Left renal pelvis (tissue), 4 donors: ENCODE data around the gene DOLK. TPM values are rescaled to one million over a fixed set of nuclear protein-coding genes. Genes with fewer than 3 reads are reported as not detected.

Experiments
- DNase-seq, 4 donors: peaks; one replicate each; pipeline ENCODE4 v3.0.0-alpha.2; 2013; ENCODE audit warnings: low read depth in 4 of 4, low spot score in 3 of 4
- polyA plus RNA-seq, 4 donors: library from polyadenylated mRNA; unstranded; fragments of 120-200 nt; gene quantifications; one replicate each; pipeline ENCODE4 v1.2.1, GENCODE V29; 2013; ENCODE audit not compliant: insufficient read length in 4 of 4

DOLK gene
- polyA plus RNA-seq, 4 donors: 12.3 to 17.3 (median 16.0) TPM

DNA sequence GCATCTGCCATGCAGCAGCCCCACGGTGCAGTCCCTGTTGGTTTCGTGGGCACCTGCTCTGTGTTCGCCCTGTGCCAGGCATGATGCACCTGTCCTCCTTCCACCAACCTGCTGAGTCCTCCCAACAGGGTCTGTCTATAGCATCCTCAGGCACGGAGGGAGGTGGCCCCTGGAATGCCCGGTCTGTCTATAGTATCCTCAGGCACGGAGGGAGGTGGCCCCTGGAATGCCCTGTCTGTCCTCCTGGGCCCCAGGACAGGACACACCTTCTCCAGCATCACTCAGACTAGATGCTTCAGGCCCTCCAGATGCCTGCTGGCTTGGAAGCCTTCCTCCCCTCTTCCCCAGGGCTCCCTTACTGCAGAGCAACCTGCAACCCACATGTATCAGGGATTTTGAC, 36.5 kb downstream of the DOLK start:
- no peak for DNase-seq

DNA sequence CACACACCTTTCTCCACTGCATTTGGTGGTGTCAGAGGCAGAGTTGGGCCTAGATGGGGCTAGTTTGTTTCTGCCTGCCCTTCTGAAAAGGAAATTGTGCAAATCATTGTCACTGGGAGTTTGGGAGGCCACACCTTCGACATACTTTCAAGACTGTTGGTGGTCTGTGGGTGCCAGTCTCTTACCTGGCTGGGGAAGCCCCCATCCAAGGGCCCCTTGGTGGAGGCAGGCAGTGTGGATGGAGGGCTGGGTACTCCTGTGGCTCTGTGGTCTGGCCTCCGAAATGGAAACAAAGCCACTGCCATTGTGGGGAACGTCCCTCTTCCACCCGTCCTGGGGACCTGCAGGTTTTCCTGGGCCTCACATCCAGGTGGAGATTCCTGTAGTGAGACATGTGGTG, 37.5 kb downstream of the DOLK start:
- no peak for DNase-seq

DNA sequence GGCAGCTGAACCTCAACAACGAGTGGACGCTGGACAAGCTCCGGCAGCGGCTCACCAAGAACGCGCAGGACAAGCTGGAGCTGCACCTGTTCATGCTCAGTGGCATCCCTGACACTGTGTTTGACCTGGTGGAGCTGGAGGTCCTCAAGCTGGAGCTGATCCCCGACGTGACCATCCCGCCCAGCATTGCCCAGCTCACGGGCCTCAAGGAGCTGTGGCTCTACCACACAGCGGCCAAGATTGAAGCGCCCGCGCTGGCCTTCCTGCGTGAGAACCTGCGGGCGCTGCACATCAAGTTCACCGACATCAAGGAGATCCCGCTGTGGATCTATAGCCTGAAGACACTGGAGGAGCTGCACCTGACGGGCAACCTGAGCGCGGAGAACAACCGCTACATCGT, 39.0 kb downstream of the DOLK start:
- no peak for DNase-seq

DNA sequence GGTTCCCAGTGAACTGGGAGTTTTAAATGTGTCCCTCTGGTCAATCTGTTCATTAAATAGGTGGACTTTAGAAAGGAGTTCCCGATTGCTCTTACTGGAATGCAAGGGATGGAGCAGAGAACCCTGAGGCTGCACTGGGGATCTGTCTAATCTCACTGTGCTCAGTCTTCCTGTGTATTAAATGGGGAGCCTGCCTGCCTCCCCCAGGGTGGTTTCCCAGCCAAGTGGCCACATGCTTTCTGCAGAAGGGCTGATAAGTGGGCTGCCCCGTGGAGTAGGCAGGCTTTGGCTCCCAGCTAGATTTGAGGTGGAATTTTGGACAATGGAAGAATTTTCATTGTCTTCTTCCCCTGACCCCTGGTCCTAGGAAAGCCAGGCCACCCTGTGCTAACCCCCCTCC, 40.7 kb downstream of the DOLK start:
- DNase-seq: no peak

DNA sequence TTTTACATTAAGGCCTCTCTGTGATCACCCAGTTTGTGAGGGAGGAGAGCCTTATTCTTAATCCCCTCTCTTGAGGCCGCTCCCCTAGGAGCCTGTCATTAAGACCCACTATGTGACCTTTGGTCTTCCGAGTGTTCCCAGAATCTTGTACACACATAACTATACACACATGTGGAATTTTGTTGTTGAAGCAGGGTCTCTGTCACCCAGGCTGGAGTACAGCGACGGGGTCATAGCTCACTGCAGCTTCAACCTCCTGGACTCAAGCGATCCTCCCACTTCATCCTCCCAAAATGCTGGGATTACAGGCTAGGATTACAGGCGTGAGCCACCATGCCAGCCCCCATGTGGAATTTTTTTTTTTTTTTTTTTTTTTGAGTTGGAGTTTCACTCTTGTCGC, 41.4 kb downstream of the DOLK start:
- no peak for DNase-seq

DNA sequence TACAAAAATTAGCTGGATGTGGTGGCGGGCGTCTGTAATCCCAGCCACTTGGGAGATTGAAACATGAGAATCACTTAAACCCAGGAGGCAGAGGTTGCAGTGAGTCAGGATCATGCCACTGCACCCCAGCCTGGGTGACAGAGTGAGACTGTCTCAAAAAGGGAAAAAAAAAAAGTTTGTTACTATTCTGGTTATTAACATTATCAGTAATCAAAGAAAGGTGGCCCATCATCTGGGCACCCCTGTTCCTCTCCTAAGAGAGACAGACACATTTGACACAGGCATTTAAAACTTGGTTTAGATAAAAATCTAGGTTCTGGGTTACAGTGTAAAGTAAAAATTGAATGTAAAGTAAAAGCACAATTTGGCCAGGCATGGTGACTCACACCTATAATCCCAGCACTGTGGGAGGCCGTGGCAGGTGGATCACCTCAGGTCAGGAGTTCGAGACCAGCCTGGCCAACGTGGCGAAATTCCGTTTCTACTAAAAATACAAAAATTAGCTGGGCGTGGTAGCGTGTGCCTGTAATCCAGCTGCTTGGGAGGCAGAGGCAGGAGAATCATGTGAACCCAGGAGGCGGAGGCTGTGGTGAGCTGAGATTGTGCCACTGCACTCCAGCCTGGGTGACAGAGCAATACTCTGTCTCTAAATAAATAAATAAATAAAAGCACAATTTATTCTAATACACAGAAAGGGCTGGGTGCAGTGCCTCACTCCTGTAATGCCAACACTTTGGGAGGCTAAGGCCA, 43.4 kb downstream of the DOLK start:
- DNase-seq: no peak

DNA sequence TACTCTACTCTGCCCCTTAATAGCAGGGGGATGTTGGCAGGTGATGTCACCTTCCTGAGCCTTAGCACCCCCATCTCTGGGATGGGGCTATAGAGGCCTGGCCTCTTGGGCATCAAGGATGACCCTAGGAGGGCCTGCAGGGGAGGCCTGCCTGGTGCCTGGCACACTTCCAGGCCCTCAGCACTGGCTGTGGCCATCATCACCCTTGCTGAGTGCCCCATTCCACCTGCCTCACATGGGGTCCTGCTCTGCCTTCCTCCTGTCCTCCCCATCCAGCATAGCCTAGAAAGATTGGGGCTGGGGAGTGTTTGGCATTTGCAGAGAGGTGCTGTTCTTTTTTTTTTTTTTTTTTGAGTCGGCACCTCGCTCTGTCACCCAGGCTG, 44.3 kb downstream of the DOLK start:
- no peak for DNase-seq

DNA sequence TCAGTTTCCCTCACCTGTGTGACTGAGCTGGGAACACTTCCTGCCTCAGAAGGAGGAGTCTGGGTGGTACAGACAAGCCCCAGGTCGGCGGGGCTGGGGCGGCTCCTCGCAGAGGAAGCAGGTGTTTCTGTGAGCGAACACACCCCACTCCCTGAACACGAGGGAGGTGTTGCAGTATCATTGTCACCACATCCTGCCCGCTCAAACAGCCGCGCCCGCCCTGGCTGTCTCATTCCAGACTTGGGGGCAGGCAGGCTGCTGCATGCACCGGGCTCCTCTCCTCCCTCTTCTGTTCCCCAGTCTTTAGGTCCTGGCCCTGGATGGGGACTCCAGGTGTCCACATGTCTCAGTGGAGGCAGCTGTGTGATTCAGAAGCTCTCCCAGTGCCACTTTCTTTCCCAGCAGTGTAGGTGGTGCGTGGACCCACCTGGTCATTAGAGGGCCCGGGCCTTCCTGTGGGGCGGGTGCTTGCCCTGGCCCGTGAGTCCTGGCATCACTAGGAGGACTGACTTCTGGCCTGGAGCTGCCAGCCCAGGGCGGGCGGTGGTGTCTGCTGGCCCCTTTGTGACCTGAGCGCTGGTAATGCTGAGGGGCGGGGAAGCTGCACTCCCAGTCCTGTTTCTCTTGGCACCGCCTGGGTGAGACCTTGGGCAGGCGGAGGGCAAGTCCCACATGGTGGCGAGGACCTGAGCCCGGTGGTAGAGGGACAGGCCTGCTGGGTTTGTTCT, 44.9 kb downstream of the DOLK start:
- DNase-seq: no peak

DNA sequence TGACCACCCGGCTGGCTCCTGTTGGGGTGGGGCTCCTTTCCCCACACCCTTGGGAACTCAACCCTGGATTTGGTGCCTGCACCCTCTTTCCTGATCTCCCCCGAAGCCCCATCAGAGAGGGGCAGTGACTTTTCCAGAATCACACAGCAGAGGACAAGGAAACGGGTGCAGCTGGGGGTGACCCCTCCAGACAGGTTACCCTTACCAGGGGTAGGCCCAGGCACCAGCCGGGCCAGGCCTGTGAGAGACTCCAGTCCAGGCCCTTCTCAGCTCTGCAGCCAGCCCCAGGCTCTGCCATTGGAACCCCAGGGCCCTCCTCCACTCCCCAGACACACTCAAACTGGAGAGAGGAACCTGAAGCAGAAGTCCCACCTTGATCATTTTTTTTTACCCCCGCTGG, 45.6 kb downstream of the DOLK start:
- no peak for DNase-seq

DNA sequence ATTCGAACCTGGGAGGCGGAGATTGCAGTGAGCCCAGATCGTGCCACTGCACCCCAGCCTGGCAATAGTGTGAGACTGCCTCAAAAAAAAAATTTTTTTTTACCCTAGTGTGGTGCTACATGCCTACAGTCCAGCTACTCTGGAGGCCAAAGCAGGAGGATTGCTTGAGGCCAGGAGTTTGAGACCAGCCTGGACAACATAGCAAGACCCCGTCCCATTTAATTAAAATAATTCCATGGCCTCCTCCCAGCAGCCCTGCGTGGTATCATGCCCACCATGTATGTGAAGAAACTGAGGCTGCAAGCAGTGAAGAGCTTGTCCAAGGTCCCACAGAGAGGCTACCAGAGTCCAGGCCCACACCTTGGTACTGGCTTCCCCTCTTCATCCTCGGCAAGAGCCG, 46.0 kb downstream of the DOLK start:
- DNase-seq: no peak

DNA sequence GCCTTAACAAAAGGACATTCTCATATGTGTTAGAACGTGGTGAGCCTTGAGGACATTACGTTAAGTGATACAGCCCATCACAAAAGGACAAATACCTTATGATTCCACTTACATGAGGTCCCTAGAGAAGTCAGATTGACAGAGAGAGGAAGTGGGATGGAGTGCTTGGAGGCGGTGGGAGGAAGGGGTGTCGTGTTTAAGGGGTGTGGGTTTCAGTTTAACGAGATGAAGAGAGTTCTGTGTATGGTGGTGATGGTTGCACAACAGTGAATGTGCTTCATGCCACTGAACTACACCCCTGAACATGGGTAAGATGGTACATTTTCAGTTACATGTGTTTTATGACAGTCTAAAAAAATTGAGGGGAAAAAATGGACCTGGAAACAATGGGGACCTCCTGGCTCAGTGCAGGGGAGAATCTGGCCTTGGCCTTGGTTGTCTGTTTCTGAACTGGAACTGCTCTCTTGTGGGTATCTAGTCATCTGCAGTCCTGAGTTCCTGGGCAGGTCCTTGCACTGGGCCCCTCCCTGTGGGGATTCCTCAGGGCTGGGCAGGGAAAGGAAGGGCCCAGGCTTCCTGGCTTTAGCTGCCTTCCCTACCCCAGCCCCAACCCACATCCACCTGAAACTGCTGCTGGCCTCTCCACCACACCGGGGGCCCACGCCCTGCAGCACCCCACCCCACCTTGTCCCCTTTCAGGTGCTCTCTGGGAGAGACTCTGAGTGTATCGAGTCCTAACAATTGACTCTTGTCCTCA, 47.7 kb downstream of the DOLK start:
- no peak for DNase-seq

DNA sequence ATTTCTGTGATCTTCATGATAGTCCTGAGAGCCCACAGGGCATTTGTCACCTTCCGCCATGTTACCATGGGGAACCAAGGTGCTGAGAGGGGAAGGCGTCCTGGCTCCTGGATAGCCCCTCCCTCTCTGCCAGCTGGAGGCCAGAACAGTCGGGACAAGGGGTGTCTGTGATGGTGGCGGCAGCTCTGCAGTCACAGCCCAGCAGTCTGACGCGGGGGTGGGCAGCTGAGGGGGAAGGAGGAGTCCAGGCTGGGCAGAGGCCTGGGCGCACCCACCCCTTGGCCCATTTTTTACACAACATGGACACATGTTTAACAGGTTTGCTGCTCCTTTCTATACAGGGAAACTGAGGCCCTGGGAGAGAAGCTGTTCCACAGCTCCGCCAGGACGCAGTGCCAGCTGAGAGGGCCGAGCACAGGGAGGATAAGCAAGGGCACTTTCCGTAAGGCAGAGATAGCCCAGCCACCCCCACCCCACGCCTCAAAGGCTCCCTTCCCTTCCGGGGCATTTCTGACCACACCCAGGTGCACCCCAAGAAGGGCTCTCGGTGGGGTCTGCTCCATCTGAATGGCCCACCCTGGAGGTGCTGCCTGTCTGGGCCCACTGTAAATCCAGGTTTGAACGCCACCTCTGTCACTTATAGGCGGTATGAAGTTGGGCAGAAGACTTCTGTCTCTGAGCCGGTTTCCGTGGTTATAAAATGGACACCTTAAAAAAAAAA, 48.4 kb downstream of the DOLK start:
- DNase-seq: no peak

DNA sequence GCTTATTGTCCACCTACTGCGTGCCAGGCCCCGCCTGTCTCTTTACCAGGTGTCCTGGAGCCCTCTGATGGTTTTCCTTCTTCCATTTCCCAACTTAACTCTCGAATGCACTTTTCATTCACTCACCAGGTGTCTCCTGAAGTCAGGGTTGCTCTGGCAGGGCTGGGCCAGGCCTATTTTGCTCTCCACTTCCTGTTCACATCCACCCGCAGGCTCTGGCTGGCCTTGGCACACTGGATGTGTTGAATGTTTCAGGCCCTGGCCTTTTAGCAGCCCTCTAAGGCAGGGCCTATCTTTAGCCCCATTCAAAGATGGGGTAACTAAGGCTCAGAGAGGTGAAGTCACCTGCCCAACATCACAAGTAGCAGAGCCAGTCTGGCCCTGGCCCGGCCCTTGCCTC, 49.0 kb downstream of the DOLK start:
- DNase-seq: no peak

DNA sequence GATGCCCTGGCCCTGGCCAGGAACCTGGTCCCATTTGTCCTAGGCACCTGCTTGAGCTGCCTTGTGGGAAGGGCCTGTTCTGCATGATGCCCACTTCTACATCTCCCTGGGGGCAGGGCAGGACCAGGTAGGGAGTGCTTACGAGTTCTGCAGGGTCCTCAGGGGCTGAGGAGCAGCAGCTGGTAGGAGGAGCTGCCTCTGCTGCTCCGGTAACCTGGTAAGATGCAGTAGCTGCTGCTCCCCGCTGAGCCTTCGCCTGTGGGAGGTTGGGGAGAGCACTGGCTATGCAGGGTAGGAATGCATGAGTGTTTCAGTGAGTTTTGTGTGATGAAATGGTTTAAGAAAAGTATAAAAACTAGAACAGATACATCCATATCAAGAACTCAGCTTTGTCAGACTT, 51.8 kb downstream of the DOLK start:
- no peak for DNase-seq

Other genes with a start within 250 kb of the DOLK start
- gene PKN3, start 245.1 kb downstream of the DOLK start, polyA plus RNA-seq: 10 to 100 TPM in 1 of 4 donors, 1 to 10 TPM in 3; 5.9 to 14.8 (median 9.2) TPM
- 10 to 100 TPM in 3 of 4 donors, 1 to 10 TPM in 1; 5.6 to 23.0 (median 17.0) TPM for gene ZDHHC12, start 223.5 kb downstream of the DOLK start, polyA plus RNA-seq
- gene ZER1, start 175.7 kb downstream of the DOLK start, polyA plus RNA-seq: 10 to 100 TPM; 28.6 to 39.9 (median 31.3) TPM
- 10 to 100 TPM; 32.6 to 40.0 (median 35.8) TPM for gene TBC1D13, start 160.3 kb downstream of the DOLK start, polyA plus RNA-seq
- gene ENDOG, start 129.1 kb downstream of the DOLK start, polyA plus RNA-seq: 10 to 100 TPM in 1 of 4 donors, 1 to 10 TPM in 3; 4.5 to 16.8 (median 7.3) TPM
- gene SPOUT1, start 117.8 kb downstream of the DOLK start, polyA plus RNA-seq: 10 to 100 TPM; 27.3 to 50.2 (median 38.5) TPM
- 10 to 100 TPM in 3 of 4 donors, 1 to 10 TPM in 1; 5.3 to 31.2 (median 19.8) TPM for gene KYAT1, start 65.7 kb downstream of the DOLK start, polyA plus RNA-seq
- gene LRRC8A, start 65.5 kb downstream of the DOLK start, polyA plus RNA-seq: 10 to 100 TPM; 24.1 to 30.7 (median 27.3) TPM
- gene PHYHD1, start 26.6 kb downstream of the DOLK start, polyA plus RNA-seq: 10 to 100 TPM; 39.0 to 71.7 (median 51.0) TPM
- 10 to 100 TPM; 32.0 to 53.5 (median 41.4) TPM for gene NUP188, start 96 bp upstream of the DOLK start, polyA plus RNA-seq
- 100 to 1,000 TPM in 3 of 4 donors, 10 to 100 TPM in 1; 72.1 to 201 (median 105) TPM for gene SH3GLB2, start 80.7 kb upstream of the DOLK start, polyA plus RNA-seq
- gene MIGA2, start 89.0 kb upstream of the DOLK start, polyA plus RNA-seq: 10 to 100 TPM; 13.2 to 33.5 (median 17.5) TPM
- gene DOLPP1, start 133.5 kb upstream of the DOLK start, polyA plus RNA-seq: 10 to 100 TPM; 14.3 to 25.3 (median 20.0) TPM
- 10 to 100 TPM; 30.4 to 47.9 (median 37.1) TPM for gene CRAT, start 163.2 kb upstream of the DOLK start, polyA plus RNA-seq
- 100 to 1,000 TPM in 3 of 4 donors, 10 to 100 TPM in 1; 94.0 to 126 (median 105) TPM for gene PTPA, start 163.8 kb upstream of the DOLK start, polyA plus RNA-seq
- gene IER5L, start 230.7 kb upstream of the DOLK start, polyA plus RNA-seq: 10 to 100 TPM in 2 of 4 donors, 1 to 10 TPM in 2; 8.9 to 17.4 (median 13.0) TPM